Ovary (tissue), 9 donors: Measurements from ENCODE around the gene HAL. TPM values are rescaled to one million over a fixed set of nuclear protein-coding genes. Genes with fewer than 3 reads are reported as not detected.

Experiments used
- DNase-seq, 5 donors: peaks; one replicate each; pipeline ENCODE4 v3.0.0-alpha.2; 2019 to 2020
- H3K27ac ChIP-seq, 2 donors: fragments of 200-600 bp; one replicate each; pipeline versions ENCODE4 v1.5.1 to v1.8.0; 2019 to 2022
- H3K27me3 ChIP-seq: fragments of 200-600 bp; one replicate; pipeline ENCODE4 v1.8.0; 2022
- H3K36me3 ChIP-seq: fragments of 200-600 bp; sonication (generic); one replicate; pipeline ENCODE4 v1.5.1; 2019
- H3K4me1 ChIP-seq: one replicate; pipeline ENCODE4 v1.8.1; 2013; ENCODE audit warnings: mild to moderate bottlenecking, moderate library complexity; ENCODE audit not compliant: insufficient read depth
- H3K4me3 ChIP-seq: fragments of 200-600 bp; sonication (generic); one replicate; pipeline ENCODE4 v1.5.1; 2017
- H3K9me3 ChIP-seq, 2 donors: fragments of 200-600 bp in 1 of 2; sonication (generic) in 1 of 2; one replicate each; pipeline versions ENCODE4 v1.5.1 to v1.8.1; 2013 to 2019; ENCODE audit warnings: mild to moderate bottlenecking in 1 of 2, moderate library complexity in 1 of 2
- EP300 ChIP-seq: sonication (generic); formaldehyde crosslinking; IDR thresholded peaks from one replicate; pipeline ENCODE4 v1.6.1; 2017; ENCODE audit warnings: antibody characterized with exemption
- POLR2A ChIP-seq: fragments of 450-650 bp; IDR thresholded peaks from one replicate; pipeline ENCODE4 v1.6.1; 2017; ENCODE audit warnings: antibody characterized with exemption, mild to moderate bottlenecking, moderate library complexity
- WGBS, 3 donors: extraction: QIAGEN DNeasy Blood & Tissue Kit in 1 of 3; methylation state at CpG; one replicate each; pipeline versions ENCODE4 v1.1.5 to v1.1.7; 2013 to 2017; 5-methylcytosine and 5-hydroxymethylcytosine counted together
- intact Hi-C, 4 donors: fragments of 100-400 bp; cut with DNase I; formaldehyde crosslinking; loops; one replicate each; pipeline versions ENCODE4 v1.11.0 to v1.15.1; 2022 to 2023
- polyA plus RNA-seq, 2 donors: library from polyadenylated mRNA; stranded (reverse); fragments of 200-250 nt in 1 of 2; fragments of 350-450 nt in 1 of 2; fragmentation: Illumina TruSeq in 1 of 2; extraction: RNeasy Lipid Tissue Mini Kit (QIAGEN cat#74804) in 1 of 2; gene quantifications; one replicate each; pipeline ENCODE4 v1.2.3, GENCODE V29; 2013 to 2014
- total RNA-seq, 7 donors: library from RNA; depleted of rRNA in 2 of 7; stranded (reverse); fragments of >200 nt in 2 of 7; fragmentation: NEBNext Ultra II Directional in 3 of 7; extraction: Animal tissue kit (Norgen Biotek cat#: 25700) in 3 of 7; gene quantifications; one replicate each; pipeline versions ENCODE4 v1.1.0 to v1.2.4, GENCODE V29; 2016 to 2023
- TF ChIP-seq, protein P1 (sequence below), 3 donors: fragments of 450-650 bp in 2 of 3; fragments of 200-600 bp in 1 of 3; IDR thresholded peaks; one replicate each; pipeline versions ENCODE4 v1.5.1 to v1.8.0; 2016 to 2022; ENCODE audit warnings: antibody characterized with exemption in 3 of 3, mild to moderate bottlenecking in 1 of 3
- donor health status: DM: no; HTN: no; CAD: no; lungs with moderate emphysema.
- donor health status: DM: no; HTN: no; CAD: no.
- donor health status: Bipolar disorder and iron deficiency.
- donor health status: DM: yes; HTN: yes; CAD: no.
- donor health status: DM: no; HTN: no; CAD: no.
- donor health status: DM: yes; HTN: yes; CAD: no.

The HAL gene
- total and polyA plus RNA-seq, 9 donors, result 0.08 to 2.9 (median 0.64) TPM

DNA sequence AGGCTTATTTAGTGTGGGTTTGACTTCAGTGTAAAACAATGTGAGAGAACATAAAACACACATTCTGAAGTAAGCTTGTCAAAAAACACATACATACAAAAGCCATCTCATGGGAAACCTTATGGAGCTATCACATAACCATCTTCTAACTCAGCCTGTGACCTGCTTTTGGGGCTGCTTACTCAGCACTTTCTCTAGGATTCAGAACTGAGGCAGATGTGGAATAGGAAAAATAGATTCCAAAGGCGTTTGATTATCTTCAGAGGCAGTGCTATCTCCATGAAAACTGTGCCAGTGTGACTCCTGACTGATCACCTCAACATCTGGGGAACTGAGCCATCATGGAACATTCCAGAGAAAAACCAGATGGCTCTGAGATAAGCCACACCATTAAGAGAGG is 13.5 kb downstream of the HAL start:
- TF ChIP-seq EP300 (no peak), POLR2A (no peak)
- TF ChIP-seq, protein P1, sequence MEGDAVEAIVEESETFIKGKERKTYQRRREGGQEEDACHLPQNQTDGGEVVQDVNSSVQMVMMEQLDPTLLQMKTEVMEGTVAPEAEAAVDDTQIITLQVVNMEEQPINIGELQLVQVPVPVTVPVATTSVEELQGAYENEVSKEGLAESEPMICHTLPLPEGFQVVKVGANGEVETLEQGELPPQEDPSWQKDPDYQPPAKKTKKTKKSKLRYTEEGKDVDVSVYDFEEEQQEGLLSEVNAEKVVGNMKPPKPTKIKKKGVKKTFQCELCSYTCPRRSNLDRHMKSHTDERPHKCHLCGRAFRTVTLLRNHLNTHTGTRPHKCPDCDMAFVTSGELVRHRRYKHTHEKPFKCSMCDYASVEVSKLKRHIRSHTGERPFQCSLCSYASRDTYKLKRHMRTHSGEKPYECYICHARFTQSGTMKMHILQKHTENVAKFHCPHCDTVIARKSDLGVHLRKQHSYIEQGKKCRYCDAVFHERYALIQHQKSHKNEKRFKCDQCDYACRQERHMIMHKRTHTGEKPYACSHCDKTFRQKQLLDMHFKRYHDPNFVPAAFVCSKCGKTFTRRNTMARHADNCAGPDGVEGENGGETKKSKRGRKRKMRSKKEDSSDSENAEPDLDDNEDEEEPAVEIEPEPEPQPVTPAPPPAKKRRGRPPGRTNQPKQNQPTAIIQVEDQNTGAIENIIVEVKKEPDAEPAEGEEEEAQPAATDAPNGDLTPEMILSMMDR (IDR thresholded peaks at IDR 0.05), result no peak

DNA sequence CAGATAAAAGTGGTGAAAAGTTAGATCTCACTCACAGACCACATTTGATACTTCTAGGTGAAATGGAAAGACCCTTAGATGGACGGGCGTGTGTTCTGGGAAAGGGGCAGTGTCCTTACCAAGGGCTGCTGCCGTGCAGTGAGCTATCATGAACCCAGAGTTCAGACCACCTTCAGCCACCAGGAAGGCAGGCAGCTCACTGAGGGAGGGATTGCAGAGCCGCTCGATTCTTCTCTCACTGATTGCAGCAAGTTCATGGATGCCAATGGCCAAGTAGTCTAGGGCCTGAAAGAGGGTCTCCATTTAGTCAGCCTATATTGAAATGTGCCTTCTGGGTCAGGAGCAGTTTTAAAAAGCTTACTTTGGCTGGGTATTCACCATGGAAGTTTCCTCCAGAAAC is 15.7 kb downstream of the HAL start:
- intact Hi-C loops, result no loop called here
- no peak for DNase-seq
- Histone ChIP-seq H3K4me3 (no peak overlapping the region), H3K27me3 (no peaks in the 10 kb centered on the region), H3K27ac (no peak overlapping the region), H3K4me1 (no peaks in the 10 kb centered on the region), H3K9me3 (no peaks in the 10 kb centered on the region), H3K36me3 (no peaks in the 10 kb centered on the region)
- TF ChIP-seq POLR2A (no peak), EP300 (no peak)
- TF ChIP-seq, protein P1 (IDR thresholded peaks at IDR 0.05), result no peak
- WGBS, 3 donors, result 89 to 94% (median 90%) methylated on average over 5 of the region's 5 CpGs

More for the DNA sequence above, 13.5 kb downstream of the HAL start:
- Histone ChIP-seq H3K4me3 (no peak overlapping the region), H3K36me3 (no peaks in the 10 kb centered on the region), H3K27me3 (no peaks in the 10 kb centered on the region), H3K27ac (no peak overlapping the region), H3K9me3 (no peaks in the 10 kb centered on the region), H3K4me1 (no peaks in the 10 kb centered on the region)
- WGBS, 3 donors, result 59 to 80% (median 69%) methylated on average over 1 of the region's 1 CpG
- intact Hi-C loops, result no loop called here
- DNase-seq, result no peak

DNA sequence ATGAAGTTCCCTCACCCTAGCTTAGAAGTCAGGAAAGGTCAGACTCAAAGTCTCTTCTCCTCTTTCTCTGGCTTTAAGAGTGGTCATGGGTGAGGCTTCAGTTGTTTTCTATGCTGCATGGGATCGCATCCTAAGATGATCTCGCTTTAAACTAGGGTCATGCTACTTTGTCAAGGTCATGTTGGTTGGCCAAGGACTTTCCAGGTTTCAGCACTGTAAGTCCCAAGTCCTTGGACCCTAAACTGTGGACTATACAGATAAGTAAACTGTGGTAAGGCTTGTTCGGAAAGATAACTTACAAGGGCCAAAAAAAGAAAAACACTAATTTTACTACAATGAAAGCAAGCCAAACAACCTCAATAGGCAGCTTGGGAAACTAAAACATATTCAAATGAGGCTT is 17.4 kb downstream of the HAL start:
- intact Hi-C loops, result no loop called here
- Histone ChIP-seq H3K36me3 (no peaks in the 10 kb centered on the region), H3K4me3 (no peak overlapping the region), H3K9me3 (no peaks in the 10 kb centered on the region), H3K4me1 (no peaks in the 10 kb centered on the region), H3K27ac (no peak overlapping the region), H3K27me3 (no peaks in the 10 kb centered on the region)
- WGBS, 3 donors, result 66 to 83% (median 67%) methylated on average over 3 of the region's 3 CpGs
- TF ChIP-seq POLR2A (no peak), EP300 (no peak)
- TF ChIP-seq, protein P1 (IDR thresholded peaks at IDR 0.05), result no peak
- DNase-seq, result no peak

DNA sequence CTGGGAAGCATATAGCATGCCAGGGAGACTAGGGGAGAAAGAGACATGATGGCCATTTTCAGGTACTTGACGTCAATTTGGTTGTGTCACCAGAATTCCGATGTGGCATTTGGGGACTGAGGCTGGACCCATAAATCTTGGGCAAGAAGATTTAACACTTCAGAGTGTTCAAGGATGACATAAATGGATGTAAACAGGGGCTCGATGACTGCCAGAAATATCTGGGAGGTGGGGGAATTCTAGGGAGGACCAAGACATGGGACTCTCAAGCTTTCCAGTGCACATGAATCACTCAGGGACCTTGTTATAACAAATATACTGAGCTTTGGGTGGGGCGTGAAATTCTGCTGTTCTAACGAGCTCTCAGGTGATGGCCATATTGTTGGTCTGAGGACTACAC is 17.8 kb downstream of the HAL start:
- TF ChIP-seq EP300, result no peak
- TF ChIP-seq POLR2A, result no peak
- TF ChIP-seq, protein P1 (IDR thresholded peaks at IDR 0.05), result no peak
- H3K4me3 ChIP-seq, result no peak overlapping the region
- H3K4me1 ChIP-seq, result no peaks in the 10 kb centered on the region
- DNase-seq, result no peak
- WGBS, 3 donors, result 85 to 93% (median 90%) methylated on average over 5 of the region's 5 CpGs
- H3K27me3 ChIP-seq, result no peaks in the 10 kb centered on the region
- intact Hi-C loops, result no loop called here
- H3K9me3 ChIP-seq, result no peaks in the 10 kb centered on the region
- no peak overlapping the region for H3K27ac ChIP-seq
- no peaks in the 10 kb centered on the region for H3K36me3 ChIP-seq
